ENCODE results near the gene MAP3K2.

The MAP3K2 gene

DNA sequence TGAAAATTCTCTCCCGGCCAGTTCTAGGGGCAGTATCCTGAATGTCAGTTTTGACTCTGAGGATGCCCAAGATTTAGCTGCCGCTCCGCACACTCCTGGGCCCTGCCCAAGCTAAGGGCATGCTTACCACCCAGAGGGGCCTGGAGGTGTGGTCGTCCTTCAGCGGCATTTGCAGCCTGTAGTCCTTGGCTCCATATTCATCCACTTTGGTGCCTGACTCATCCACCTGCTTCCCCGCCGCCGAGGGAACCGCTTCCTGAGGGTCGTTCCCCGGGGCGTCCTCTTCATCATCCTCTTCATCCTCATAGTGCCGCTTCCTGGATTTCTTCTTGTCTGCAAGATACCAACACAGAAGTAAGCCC, 94.4 kb downstream of the MAP3K2 start:
- DNase-seq (ENCODE audit: low read depth): no peak

DNA sequence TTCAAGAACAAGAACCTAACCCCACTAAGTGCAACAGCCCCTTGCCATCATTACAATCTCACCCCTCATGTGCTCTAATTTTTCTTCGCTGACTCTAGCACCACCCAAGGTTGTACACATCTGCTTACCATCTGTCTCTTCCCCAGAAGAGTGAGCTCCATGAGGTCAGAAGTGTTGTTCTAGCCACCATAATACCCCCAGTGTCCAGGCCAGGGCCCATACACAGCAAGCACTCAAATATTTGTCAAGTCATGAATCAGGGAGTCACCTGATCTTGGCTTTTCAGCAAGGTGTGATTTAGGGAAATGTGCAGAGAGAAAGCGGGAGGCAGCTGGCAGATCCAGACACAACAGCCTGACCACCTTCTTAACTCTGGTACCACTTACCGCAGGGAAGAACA, 99.5 kb downstream of the MAP3K2 start:
- DNase-seq (ENCODE audit: low read depth): no peak

DNA sequence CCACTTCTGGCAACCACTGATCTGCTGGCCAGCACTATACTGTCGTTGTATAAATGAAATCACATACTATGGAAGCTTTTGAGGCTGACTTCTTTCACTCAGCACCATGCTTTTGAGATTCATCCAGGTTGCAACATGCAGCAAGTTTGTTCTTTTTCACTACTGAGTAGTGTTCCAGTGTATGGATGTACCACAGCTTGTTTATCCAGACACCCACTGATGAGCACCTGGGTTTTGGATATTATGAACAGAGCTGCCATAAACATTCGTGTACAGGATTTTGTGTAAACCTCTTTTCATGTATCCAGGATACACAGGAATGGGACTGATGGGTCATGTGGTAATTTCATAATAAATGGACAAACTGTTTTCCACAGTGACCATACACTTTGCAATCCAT, 104.5 kb downstream of the MAP3K2 start:
- DNase-seq (ENCODE audit: low read depth): no peak

GRCh38 chr2:127280693-127281092, 107.1 kb downstream of the MAP3K2 start:
- no peak for DNase-seq (ENCODE audit: low read depth)

DNA sequence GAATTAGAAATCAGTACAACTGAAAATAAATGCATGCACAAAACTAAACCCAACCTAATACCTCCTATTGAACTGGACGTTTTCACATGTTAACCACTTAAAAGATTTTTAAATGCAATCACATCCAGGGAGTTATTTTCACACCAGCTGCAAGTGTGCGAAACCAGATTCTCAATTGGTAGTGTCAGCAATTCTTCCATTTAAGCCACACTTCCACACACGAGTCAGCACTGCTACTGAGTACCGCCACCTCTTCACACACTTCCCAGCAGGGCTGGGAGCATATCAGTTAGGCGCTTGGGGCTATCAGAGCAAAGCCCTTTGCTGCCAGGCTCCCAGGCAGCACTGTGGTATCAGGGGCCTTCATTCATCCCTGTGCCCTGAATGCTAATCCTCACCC, 108.0 kb downstream of the MAP3K2 start:
- DNase-seq (ENCODE audit: low read depth): no peak

DNA sequence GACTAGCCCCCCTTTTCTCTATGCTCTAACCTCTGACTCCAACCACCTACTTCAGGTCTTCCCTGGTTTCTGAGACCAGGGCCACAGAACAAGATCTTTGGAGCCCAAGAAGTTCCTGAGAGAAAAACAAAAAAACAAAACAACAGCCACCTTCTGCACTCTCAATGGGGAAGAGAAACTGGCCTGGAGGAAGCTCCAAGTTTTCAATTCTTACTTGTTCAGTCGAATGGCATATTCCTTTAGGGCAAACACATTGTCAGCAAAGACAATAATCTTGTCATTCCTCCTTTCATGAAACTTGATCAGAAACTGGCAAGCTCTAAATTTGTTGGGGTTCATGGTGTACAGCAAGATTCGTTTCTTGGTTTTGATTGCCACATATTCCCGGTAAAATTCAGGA, 108.8 kb downstream of the MAP3K2 start:
- DNase-seq (ENCODE audit: low read depth): no peak

DNA sequence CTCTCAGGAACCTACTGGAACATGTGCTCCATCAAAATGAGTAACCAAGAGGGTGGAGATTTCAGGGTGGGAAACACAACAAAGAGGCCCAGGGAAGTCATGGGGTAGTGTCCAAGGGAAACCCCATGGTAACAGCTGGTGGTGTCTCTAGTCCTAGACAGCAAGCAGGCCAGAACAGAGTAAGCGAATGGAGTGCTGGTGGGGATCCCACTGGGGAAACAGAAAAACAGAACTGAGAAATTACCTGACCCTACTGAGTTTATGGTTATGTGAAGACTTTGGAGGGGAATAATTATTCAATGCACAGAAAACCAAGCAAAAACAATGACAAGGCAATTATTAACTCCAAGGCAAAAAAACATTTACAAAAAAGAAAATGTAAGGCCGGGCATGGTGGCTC, 110.7 kb downstream of the MAP3K2 start:
- no peak for DNase-seq (ENCODE audit: low read depth)

GRCh38 chr2:127275789-127276188, 112.0 kb downstream of the MAP3K2 start:
- no peak for DNase-seq (ENCODE audit: low read depth)

DNA sequence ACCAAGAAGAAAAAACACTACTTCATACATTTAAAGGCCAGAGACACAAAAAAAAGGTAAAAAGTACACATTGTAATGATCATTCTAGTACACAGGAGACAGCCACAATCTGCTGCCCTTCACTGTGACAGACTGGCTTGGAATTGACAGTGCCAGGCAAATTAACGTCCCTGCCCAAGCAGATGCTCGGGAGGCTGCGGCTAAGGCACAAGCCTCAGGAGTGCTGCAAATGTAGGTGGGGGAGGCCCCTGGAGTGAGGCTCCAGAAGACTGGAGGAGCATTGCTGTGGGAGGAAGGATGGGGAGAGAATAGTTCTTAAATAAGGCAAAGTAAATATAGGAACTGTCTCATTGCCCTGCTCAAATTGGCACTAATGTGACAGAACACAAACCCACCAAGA, 112.4 kb downstream of the MAP3K2 start:
- no peak for DNase-seq (ENCODE audit: low read depth)

DNA sequence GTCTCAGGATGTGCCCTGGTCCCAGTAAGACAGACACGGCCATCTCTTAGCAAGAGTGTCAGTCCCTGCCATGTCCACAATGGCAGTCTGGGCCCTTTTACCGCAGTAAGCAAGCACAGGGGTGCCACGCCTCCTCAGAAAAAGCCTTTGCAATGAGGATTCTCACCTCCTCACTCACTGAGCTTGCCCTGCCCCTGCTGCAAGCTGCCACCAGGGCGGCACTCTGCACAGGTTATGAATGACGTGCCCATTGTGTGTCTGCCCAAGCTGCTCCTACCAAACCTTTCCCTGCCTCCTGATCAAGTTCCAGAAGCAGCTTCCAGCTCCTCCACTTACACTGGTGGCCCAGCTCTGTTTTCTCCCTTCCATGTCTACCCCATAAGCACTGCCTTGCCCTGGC, 117.1 kb downstream of the MAP3K2 start:
- DNase-seq (ENCODE audit: low read depth): no peak

GRCh38 chr2:127261804-127262406, 125.9 kb downstream of the MAP3K2 start:
- DNase-seq (ENCODE audit: low read depth): no peak

DNA sequence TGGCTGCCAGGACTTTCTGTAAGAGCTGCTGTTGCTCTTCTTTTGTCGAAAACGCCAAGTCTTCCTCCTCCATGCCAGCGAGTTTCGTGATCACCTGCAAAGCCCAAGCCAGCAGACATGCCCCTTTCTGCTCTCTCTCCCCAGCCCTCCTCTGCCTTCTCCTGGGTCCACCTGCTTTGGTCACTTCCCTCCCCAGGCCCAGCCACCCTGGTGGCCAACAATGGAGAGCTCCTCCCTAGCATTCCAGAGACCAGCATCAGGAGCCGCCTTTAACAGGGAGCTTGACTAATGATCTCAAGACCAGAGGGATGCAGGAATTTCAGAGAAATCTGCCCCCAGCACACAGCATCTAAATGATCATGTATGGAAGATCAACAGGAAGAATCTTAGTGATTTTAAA, 128.4 kb downstream of the MAP3K2 start:
- no peak for DNase-seq (ENCODE audit: low read depth)

DNA sequence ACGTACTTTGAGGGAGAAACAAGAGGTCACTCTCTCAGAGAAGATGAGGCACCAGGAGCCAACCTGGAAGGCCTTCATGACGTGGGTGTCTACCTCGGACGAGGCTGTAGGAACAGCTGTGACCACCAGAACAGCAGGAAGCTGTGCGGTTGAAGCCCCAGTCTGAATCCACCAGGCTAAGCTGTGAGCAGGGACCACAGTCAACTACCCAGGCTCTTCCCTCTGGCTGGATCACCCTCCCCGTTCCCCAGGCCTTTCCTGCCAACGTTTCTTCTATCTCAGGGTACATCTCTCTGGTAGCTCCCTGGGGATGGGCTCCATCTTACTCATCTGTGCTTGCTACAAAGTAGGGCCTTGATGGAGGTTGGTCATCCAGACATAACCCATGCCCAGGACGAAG, 130.9 kb downstream of the MAP3K2 start:
- DNase-seq (ENCODE audit: low read depth): no peak

GRCh38 chr2:127256381-127256780, 131.4 kb downstream of the MAP3K2 start:
- DNase-seq (ENCODE audit: low read depth): no peak

GRCh38 chr2:127255721-127256120, 132.1 kb downstream of the MAP3K2 start:
- no peak for DNase-seq (ENCODE audit: low read depth)

DNA sequence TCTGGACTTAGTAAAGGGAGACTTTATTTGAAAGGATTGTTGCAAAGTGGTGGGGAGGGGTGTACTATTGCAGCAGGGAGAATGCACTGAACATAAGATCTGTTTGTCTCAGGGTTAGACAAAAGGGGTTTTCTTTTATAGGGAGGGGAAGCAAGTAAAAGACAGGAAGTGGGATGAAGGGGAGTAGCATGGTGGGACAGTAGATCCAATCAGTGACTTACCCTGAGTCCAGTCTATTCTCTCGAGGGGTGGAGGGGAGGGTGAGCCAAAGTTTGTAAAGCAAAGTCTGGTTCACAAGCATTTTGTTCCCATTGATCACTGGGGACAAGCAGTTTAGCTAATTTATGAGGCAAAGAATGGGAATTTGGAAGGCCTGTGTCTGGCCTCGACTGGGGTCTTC, 132.6 kb downstream of the MAP3K2 start:
- no peak for DNase-seq (ENCODE audit: low read depth)

DNA sequence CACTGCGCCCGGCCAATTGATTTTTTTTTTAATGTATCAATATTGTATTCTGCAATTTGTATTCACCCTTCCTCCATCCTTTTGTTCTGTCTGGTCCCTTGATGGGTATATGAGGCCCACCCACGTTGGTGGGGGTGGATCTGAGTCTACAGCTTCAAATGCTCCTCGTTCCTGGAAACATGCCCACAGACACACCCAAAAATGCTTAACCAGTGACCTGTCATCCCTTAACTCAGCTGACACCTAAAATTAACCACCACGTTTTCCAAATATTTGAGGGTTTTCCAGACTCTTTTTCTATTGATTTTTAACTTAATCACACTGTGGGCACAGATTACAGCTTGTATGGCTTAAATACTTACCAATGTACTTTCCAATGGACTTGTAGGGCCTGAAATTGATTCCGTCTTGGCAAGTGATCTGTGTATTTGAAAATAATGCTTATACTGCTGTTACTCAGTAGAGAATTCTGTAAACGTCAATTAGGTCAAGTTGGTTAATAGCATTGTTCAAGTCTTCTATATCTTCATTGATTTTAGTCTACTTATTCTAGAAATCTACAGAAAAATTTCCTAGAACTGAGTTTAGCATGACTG, 133.3 kb downstream of the MAP3K2 start:
- DNase-seq (ENCODE audit: low read depth): no peak

Measured in activated T-cell treated with anti-CD3 and anti-CD28 coated beads for 1 hour (primary cell).